SK-N-MC (cell line): ENCODE data around the gene ITSN2.

ENCODE experiments used
- DNase-seq: peaks from one replicate; pipeline ENCODE4 v3.0.0-alpha.2; 2011; ENCODE audit warnings: low read depth, low spot score
- H3K27ac ChIP-seq: fragments of 200-600 bp; sonication (generic); 2 replicates; pipeline ENCODE4 v1.5.1; 2016; ENCODE audit warnings: mixed run types
- H3K36me3 ChIP-seq: fragments of 200-600 bp; sonication (generic); 2 replicates; pipeline ENCODE4 v1.6.1; 2017; ENCODE audit warnings: antibody characterized with exemption, low read length, mixed read lengths; ENCODE audit not compliant: insufficient read depth
- H3K4me3 ChIP-seq: fragments of 200-600 bp; sonication (generic); 2 replicates; pipeline ENCODE4 v1.5.1; 2016
- H3K9ac ChIP-seq: fragments of 200-600 bp; sonication (generic); 2 replicates; pipeline ENCODE4 v1.8.0; 2017; ENCODE audit warnings: mixed run types, mixed read lengths; ENCODE audit not compliant: insufficient read length
- H3K9me3 ChIP-seq: fragments of 200-600 bp; sonication (generic); 2 replicates; pipeline ENCODE4 v1.6.1; 2017; ENCODE audit warnings: low read depth, mild to moderate bottlenecking, antibody characterized with exemption, low read length, moderate library complexity, mixed read lengths
- EZH2 ChIP-seq: fragments of 200-600 bp; sonication (generic); IDR thresholded peaks from one replicate; pipeline ENCODE4 v1.6.1; 2017; ENCODE audit warnings: antibody characterized with exemption
- FOXP2 ChIP-seq: optimal IDR thresholded peaks from 2 replicates; pipeline ENCODE3; 2011; ENCODE audit warnings: mild to moderate bottlenecking, moderate library complexity; ENCODE audit not compliant: insufficient read depth; ENCODE audit errors: extremely low read length, control extremely low read depth
- POLR2AphosphoS5 ChIP-seq: IDR thresholded peaks from 2 replicates; pipeline ENCODE4 v1.6.1; 2012; ENCODE audit warnings: mild to moderate bottlenecking, low read depth, low read length, borderline replicate concordance

The ITSN2 gene

GRCh38 chr2:24233321-24233720 is 127.0 kb downstream of the ITSN2 start:
- TF ChIP-seq POLR2AphosphoS5 (no peak), FOXP2 (no peak), EZH2 (no peak)
- Histone ChIP-seq H3K4me3 (no peak overlapping the region), H3K9ac (no peak overlapping the region), H3K9me3 (no peaks in the 10 kb centered on the region), H3K36me3 (no peaks in the 10 kb centered on the region), H3K27ac (no peak overlapping the region)
- DNase-seq, result no peak

DNA sequence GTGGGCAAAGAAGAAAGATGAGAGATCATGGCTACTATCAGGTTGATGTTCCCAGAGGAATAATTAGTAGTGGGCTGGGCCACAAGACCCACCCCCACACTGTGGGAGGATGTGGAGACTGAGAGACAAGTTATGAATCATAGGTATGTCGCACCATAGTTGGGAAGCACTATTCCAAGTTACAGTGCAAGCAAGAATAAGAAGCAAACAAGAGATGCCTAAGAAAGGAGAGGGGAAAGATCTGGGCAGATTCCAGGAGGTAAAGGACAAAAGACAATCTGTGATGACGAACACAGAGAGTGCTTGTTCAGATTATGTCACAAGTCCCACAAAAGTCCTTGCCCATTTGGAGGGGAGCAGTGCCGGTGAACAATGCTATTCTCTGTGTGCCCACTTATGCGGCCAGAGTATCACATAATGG is 128.9 kb downstream of the ITSN2 start:
- Histone ChIP-seq H3K9ac (no peak overlapping the region), H3K9me3 (no peaks in the 10 kb centered on the region), H3K36me3 (no peaks in the 10 kb centered on the region), H3K4me3 (no peak overlapping the region), H3K27ac (no peak overlapping the region)
- TF ChIP-seq EZH2 (no peak), FOXP2 (no peak), POLR2AphosphoS5 (no peak)
- no peak for DNase-seq

DNA sequence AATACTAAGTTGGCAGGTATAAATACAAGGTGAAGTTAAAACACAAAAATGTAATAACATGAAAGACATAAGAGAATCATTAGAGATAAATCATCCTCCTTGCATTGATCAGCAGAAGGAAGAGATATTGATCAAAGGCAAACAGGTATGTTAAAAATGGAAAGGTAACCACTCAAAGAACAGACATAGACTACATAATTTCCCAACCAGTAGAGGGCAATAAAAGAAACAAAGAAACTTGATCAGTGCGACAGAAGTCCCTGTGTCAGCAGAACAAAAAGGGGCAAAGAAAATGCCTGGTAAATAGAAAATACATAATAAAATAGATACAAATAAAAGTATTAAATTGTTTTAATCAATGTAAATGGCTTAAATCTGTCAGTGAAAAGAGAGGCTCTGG is 131.9 kb downstream of the ITSN2 start:
- no peak overlapping the region for H3K4me3 ChIP-seq
- TF ChIP-seq FOXP2 (no peak), EZH2 (no peak), POLR2AphosphoS5 (no peak)
- no peak for DNase-seq

DNA sequence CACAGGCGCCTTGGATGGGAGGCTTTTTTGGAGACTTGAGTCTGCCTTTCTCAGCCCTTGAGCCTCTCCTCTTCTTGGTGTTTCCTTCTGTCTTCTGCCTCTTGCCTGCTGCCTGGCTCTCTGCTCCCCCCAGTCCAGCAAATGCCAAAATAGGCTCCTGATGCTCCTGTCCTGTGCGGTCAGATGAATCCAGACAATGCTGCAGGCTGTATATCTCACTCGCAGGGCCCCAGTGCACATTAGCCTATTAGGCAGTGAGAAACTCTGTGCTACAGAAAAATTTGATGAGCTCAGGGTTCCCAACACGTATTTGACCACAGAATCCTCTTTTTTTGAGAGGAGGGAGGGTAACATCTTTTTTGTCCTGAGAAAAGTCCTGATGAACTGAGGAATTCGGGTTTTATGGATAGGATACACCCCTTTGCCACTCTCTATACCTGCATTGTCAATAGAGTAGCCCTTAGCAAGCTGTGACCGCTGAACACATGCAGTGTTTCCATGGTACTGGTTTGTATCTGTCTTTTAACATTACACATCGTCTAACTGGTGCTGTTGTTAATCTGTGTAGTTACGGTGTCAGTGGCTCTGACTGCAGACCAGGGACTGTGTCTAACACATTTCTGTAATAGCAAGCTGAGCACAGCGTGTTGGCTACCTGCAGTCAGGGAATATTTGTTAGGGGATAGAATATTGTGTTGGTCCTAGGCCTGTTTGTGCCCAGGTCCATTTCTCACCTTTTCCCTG is 134.7 kb downstream of the ITSN2 start:
- no peaks in the 10 kb centered on the region for H3K36me3 ChIP-seq
- no peak overlapping the region for H3K27ac ChIP-seq
- no peak overlapping the region for H3K4me3 ChIP-seq
- no peak for TF ChIP-seq EZH2
- no peak for TF ChIP-seq POLR2AphosphoS5
- no peak for TF ChIP-seq FOXP2
- no peaks in the 10 kb centered on the region for H3K9me3 ChIP-seq
- H3K9ac ChIP-seq, result no peak overlapping the region
- DNase-seq, result no peak

More for the DNA sequence above, 131.9 kb downstream of the ITSN2 start:
- no peak overlapping the region for H3K9ac ChIP-seq
- H3K27ac ChIP-seq, result no peak overlapping the region
- no peaks in the 10 kb centered on the region for H3K9me3 ChIP-seq
- no peaks in the 10 kb centered on the region for H3K36me3 ChIP-seq

- Histone ChIP-seq H3K9me3 (no peaks in the 10 kb centered on the region), H3K36me3 (no peaks in the 10 kb centered on the region), H3K9ac (no peak overlapping the region), H3K4me3 (no peak overlapping the region), H3K27ac (no peak overlapping the region)
- TF ChIP-seq EZH2 (no peak), POLR2AphosphoS5 (no peak), FOXP2 (no peak)
- DNase-seq, result no peak
These were observed 137.4 kb downstream of the ITSN2 start for GRCh38 chr2:24222946-24223345.

GRCh38 chr2:24221343-24222050 is 138.8 kb downstream of the ITSN2 start:
- Histone ChIP-seq H3K9me3 (no peaks in the 10 kb centered on the region), H3K36me3 (no peaks in the 10 kb centered on the region), H3K27ac (no peak overlapping the region), H3K4me3 (no peak overlapping the region), H3K9ac (no peak overlapping the region)
- no peak for DNase-seq
- no peak for TF ChIP-seq EZH2
- no peak for TF ChIP-seq FOXP2
- no peak for TF ChIP-seq POLR2AphosphoS5

DNA sequence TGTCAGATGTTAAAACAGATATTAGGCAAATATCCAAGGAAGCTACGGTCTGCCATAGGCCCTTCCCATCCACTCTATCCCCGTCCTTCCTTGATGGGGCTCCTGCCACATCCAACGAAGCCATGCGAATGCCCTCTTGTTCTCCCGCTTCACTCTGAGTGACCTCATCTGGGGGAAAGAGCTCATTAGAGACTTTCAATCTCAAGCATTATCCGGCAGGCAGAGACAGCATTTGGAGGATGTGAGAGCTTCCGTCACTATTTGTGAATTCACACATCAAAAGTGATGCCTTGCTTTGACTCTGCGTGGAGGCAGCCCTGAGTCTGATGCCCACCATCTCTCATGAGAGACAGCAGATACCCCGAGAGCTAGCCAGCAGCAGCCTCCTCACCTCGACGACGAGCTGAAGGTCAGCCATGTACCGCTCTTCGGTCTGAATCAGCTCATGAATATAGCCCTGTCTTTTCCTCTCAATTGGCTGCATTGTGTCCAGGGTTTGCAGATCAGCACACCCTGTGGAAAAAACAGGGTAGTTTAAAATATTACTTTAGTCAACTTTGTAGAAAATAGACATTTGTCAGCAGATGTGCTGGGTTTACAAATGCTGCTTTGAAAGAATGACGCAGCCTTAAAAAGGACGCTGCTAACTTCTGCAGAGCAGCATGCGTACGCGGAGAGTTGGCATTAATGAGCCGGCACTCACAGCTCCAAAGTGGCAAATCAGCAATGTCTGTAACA is 139.6 kb downstream of the ITSN2 start:
- Histone ChIP-seq H3K27ac (no peak overlapping the region), H3K9me3 (no peaks in the 10 kb centered on the region), H3K36me3 (no peaks in the 10 kb centered on the region), H3K4me3 (no peak overlapping the region), H3K9ac (no peak overlapping the region)
- no peak for DNase-seq
- TF ChIP-seq POLR2AphosphoS5 (no peak), EZH2 (no peak), FOXP2 (no peak)

GRCh38 chr2:24214880-24215279 is 145.5 kb downstream of the ITSN2 start:
- no peak for DNase-seq
- no peak overlapping the region for H3K9ac ChIP-seq
- TF ChIP-seq FOXP2, result no peak
- TF ChIP-seq POLR2AphosphoS5, result no peak
- TF ChIP-seq EZH2, result no peak
- H3K9me3 ChIP-seq, result no peaks in the 10 kb centered on the region
- H3K36me3 ChIP-seq, result no peaks in the 10 kb centered on the region
- H3K27ac ChIP-seq, result no peak overlapping the region
- no peak overlapping the region for H3K4me3 ChIP-seq
